NCI-H748 treated with DMSO at 0.1 percent for 48 hours (cell line): ENCODE results near the gene ALG5.

Experiments used
- DNase-seq: peaks from one replicate; lab custom pipeline; 2025; lab: John Stamatoyannopoulos, UW

The ALG5 gene

GRCh38 chr13:36979361-36980050 lies 19.6 kb downstream of the ALG5 start:
- no peak for DNase-seq

- DNase-seq, result no peak
Observed at GRCh38 chr13:36975172-36975571, 24.0 kb downstream of the ALG5 start.

- DNase-seq, result no peak
Observed at GRCh38 chr13:36973621-36974295, 25.4 kb downstream of the ALG5 start.

DNA sequence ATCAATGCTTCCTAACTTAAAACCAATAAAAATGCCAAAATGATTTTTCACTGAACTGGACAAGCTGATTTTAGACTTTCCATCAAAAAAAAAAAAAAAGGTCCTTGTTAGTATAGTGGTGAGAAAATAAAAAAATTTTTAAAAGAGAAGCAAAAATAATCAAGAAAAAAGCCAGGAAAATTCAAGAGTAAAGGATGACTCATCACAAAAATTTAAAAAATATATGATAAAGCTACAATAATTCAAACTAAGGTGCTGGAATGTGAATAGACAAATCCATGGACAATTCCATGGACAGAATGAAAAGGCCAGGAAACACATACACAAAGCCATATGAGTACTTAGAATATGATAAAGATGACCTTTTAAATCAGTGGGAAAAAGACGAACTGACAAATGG lies 26.1 kb downstream of the ALG5 start:
- DNase-seq, result no peak

DNA sequence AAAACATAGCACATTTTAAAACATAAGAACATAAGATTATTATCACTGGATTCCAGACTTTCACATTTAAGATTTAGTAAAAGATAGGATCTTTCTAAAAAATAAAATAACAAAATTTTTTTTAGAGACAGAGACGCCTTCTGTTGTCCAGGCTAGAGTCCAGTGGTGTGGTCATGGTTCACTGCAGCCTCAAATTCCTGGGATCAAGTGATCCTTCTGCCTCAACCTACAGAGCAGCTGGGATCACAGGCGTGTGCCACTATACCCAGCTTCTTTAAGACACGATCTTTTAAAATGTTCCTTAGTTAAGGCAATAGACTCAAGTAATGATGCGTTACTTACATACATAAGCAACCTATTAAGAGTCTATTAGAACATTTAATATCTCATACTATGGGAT lies 32.7 kb downstream of the ALG5 start:
- no peak for DNase-seq

- DNase-seq, result no peak
Observed at GRCh38 chr13:36965767-36966166, 33.4 kb downstream of the ALG5 start.

- no peak for DNase-seq
Observed at GRCh38 chr13:36959456-36960116, 39.6 kb downstream of the ALG5 start.

DNA sequence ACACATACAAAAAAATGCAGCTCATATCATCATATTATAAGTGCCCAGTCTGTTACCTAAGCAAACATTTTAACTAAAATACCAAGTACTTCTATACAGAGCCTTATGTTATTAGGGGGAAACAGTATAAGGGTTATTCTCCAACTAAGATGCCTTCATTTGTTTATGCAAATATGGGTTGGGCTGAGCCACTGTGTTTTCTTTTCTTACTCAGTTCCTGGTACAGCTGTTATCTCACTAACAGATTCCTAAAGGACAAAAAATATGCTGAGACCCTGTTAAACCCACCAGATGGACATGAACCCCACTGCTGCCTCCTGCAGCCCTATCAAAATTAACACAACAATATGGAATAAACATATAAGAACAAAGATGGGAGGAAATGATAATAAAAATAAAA lies 44.6 kb downstream of the ALG5 start:
- DNase-seq, result no peak

GRCh38 chr13:36950920-36951319 lies 48.2 kb downstream of the ALG5 start:
- no peak for DNase-seq

- no peak for DNase-seq
Observed at GRCh38 chr13:36950330-36950729, 48.8 kb downstream of the ALG5 start.

GRCh38 chr13:36945078-36945477 lies 54.1 kb downstream of the ALG5 start:
- DNase-seq, result no peak

DNA sequence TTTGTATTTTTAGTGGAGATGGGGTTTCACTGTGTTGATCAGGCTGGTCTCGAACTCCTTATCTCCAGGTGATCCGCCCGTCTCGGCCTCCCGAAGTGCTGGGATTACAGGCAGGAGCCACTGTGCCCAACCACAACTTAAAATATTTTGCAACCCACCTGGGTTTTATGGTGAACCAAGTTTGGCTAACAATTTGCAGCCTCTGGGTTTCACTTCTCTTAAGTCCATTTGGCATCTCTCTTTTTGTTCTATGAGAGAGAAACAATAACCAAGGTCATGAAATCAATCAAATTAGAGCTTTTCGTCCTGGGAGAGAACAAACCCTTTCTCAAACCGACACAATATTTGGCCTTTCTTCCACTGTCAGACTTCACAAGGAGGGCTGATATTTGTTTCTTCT lies 73.5 kb downstream of the ALG5 start:
- DNase-seq, result no peak

- DNase-seq, result no peak
Observed at GRCh38 chr13:36924001-36924400, 75.1 kb downstream of the ALG5 start.

GRCh38 chr13:36921631-36922301 lies 77.4 kb downstream of the ALG5 start:
- DNase-seq, result no peak

DNA sequence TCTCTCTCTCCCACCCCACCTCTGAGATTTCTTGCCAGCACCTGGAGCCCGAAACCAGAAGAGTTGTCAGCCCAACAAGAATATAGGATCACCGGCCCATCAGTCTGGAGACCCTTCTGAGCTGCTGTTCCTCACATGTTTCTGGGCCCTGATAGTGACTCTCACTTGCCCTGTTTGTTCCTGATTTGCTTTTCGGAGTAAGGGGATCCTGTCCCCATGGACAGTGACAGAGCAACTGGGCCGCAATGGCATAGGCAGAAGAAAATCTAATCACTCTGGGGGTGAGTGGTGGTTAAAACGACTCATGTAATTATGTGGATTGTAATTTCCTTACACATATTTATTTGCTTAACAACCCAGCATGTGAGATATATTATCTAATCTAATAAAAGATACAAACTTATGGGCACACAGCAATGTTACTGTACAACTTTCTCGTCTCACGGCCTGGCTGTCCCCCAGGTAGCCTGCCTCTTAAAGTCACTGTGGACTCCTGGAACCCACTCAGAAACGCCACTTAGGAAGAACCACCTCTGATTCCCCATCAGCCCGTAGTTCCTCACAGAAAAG lies 78.4 kb downstream of the ALG5 start:
- DNase-seq, result no peak

DNA sequence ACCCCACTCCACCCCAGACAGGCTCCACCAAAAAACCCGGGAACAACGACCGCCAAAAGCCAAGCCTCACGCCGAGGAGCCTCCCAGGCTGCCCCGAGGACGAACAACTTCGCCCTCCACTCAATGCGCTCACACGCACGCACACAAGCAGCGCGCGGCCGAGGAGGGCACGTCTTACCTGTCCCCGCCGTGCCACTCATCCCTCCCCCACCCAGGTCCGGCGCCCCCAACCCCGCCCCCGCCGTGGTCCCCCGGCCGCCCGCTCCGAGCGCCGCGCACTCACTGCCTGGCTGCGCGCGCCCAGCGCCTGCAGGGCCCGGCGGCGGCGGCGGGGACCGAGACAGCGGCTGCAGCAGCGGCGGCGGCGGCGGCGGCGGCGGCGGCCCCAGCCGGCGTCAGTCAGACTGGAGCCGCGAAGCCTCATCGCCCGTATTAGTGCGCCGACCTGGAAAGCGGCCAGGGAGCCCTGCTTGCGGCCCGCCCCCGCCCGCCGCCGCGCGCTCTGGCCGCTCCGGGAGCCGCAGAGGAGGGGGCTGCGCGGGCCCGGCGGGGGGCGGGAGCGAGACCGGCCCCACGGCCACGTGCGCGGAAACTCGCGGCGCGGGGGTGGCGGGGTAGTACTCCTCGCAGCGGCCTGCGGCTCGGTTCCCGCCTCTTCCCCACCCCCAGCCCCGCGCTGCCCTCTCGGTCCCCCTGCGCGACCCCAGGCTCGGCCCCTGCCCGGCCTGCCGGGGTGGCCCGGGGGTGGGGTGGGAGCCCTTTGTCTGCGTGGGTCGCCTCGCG lies 79.1 kb downstream of the ALG5 start, which contains the start of gene SMAD9:
SMAD9 (minus strand) TSS at position 406 of the 783 bp plus-strand sequence. CDS start 40,549 bp downstream, outside the sequence.
- peak; percentile 61 for DNase-seq

GRCh38 chr13:36919171-36919832 lies 79.8 kb downstream of the ALG5 start:
- peak; percentile 73 for DNase-seq

- peak; percentile 40 for DNase-seq
Observed at GRCh38 chr13:36918246-36919131, 80.7 kb downstream of the ALG5 start.

GRCh38 chr13:36917311-36917710 lies 81.8 kb downstream of the ALG5 start:
- no peak for DNase-seq
